ENCODE measurements around the gene PDGFRB. TPM values are rescaled to one million over a fixed set of nuclear protein-coding genes. Genes with fewer than 3 reads are reported as not detected.

The PDGFRB gene
- total RNA-seq, 1 experiment from 2014 or later: 5.4 TPM

GRCh38 chr5:150068961-150069645, 86.5 kb downstream of the PDGFRB start:
- DNase-seq (ENCODE audit: low read depth): no peak

- DNase-seq (ENCODE audit: low read depth): peak; percentile 57
These were observed 87.2 kb downstream of the PDGFRB start for GRCh38 chr5:150068472-150068871.

- DNase-seq (ENCODE audit: low read depth): no peak
These were observed 87.6 kb downstream of the PDGFRB start for GRCh38 chr5:150068071-150068470.

GRCh38 chr5:150067405-150067960, 88.2 kb downstream of the PDGFRB start:
- no peak for DNase-seq (ENCODE audit: low read depth)

- DNase-seq (ENCODE audit: low read depth): peak; percentile 86
These were observed 88.7 kb downstream of the PDGFRB start for GRCh38 chr5:150066901-150067396.

GRCh38 chr5:150066436-150066835, 89.2 kb downstream of the PDGFRB start:
- no peak for DNase-seq (ENCODE audit: low read depth)

- DNase-seq (ENCODE audit: low read depth): peak; percentile 84
These were observed 89.8 kb downstream of the PDGFRB start for GRCh38 chr5:150065886-150066285.

GRCh38 chr5:150065346-150065745, 90.3 kb downstream of the PDGFRB start:
- DNase-seq (ENCODE audit: low read depth): peak; percentile 83

- DNase-seq (ENCODE audit: low read depth): peak; percentile 62
These were observed 90.9 kb downstream of the PDGFRB start for GRCh38 chr5:150064681-150065220.

Small RNA genes lying within 50 kb of the gene (small RNA-seq; reads per million reads assigned to genes)
- gene RF00019: not detected

Other genes starting within 250 kb of the PDGFRB start
- not detected in 2 replicates for gene PDE6A, start 211.1 kb downstream of the PDGFRB start, total RNA-seq (2014; rRNA removed; shearing (Covaris generic))
- 16.1 and 19.5 TPM in 2 replicates for gene SLC26A2, start 195.1 kb downstream of the PDGFRB start, total RNA-seq (2014; rRNA removed; shearing (Covaris generic))
- gene TIGD6, start 155.2 kb downstream of the PDGFRB start, total RNA-seq (2014; rRNA removed; shearing (Covaris generic)): 3.5 and 4.0 TPM in 2 replicates
- 44.6 and 56.3 TPM in 2 replicates for gene HMGXB3, start 155.1 kb downstream of the PDGFRB start, total RNA-seq (2014; rRNA removed; shearing (Covaris generic))
- gene CSF1R, start 69.3 kb downstream of the PDGFRB start, total RNA-seq (2014; rRNA removed; shearing (Covaris generic)): 2.3 and 3.9 TPM in 2 replicates
- gene CDX1, start 10.9 kb upstream of the PDGFRB start, total RNA-seq (2014; rRNA removed; shearing (Covaris generic)): not detected in 2 replicates
- gene SLC6A7, start 34.2 kb upstream of the PDGFRB start, total RNA-seq (2014; rRNA removed; shearing (Covaris generic)): 0.03 TPM in 1 of 2 replicates, not detected in the other
- gene CAMK2A, start 133.9 kb upstream of the PDGFRB start, total RNA-seq (2014; rRNA removed; shearing (Covaris generic)): not detected in 2 replicates
- 0.20 and 0.82 TPM in 2 replicates for gene ARSI, start 147.1 kb upstream of the PDGFRB start, total RNA-seq (2014; rRNA removed; shearing (Covaris generic))
- 84.9 and 92.9 TPM in 2 replicates for gene TCOF1, start 201.9 kb upstream of the PDGFRB start, total RNA-seq (2014; rRNA removed; shearing (Covaris generic))

Data from HT1080 (cell line).